HT1080 (cell line): ENCODE data around the gene RCOR1. TPM values are rescaled to one million over a fixed set of nuclear protein-coding genes. Genes with fewer than 3 reads are reported as not detected.
A peak's percentile ranks its signal among the peaks of the same experiment; 100 is the strongest.

Experiments
- DNase-seq: peaks from one replicate; pipeline ENCODE4 v3.0.0-alpha.2; 2015; ENCODE audit warnings: low read depth
- total RNA-seq: library from RNA; depleted of rRNA; stranded (reverse); fragments of >200 nt; shearing (Covaris generic); gene quantifications from 2 replicates; pipeline ENCODE4 v1.2.3, GENCODE V29; 2014

RCOR1 gene
- total RNA-seq, 1 experiment from 2014 or later: 15.1 TPM

GRCh38 chr14:102708494-102708893, 116.0 kb downstream of the RCOR1 start:
- DNase-seq: no peak

- DNase-seq: no peak
These were observed 118.8 kb downstream of the RCOR1 start for GRCh38 chr14:102711207-102711606.

DNA sequence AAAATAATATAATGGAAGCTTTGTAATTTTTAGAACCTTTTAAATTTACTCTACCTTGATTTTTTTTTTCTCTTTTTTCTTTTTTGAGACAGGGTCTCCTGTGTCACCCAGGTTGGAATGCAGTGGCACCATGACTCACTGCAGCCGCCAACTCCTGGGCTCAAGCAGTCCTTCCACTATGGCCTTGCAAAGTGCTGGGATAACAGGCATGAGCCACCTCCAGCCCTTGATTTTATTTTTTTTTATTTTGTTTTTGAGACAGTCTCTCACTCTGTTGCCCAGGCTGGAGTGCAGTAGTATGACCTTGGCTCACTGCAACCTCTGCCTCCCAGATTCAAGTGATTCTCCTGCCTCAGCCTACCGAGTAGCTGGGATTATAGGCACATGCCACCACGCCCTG, 119.5 kb downstream of the RCOR1 start:
- DNase-seq: peak; percentile 35

DNA sequence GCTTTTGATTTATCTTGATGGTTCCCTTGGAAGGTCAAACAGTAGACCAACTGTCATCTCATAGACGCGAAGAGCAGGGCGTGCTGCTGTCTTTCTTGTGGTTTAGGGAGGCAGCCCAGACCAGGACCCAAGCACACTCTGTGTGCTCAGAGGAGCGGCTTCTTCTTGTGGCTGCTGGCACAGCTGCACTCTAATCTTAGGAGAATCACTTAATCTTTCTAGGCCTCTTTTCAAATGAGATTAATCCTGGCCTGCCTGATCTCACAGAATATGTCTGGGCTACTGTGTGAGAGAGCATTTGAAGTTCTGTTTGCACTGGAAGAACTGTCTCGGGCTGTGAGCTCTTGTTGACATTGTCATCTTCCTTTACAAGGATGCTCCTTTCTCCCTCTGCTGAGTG, 124.8 kb downstream of the RCOR1 start:
- DNase-seq: no peak

DNA sequence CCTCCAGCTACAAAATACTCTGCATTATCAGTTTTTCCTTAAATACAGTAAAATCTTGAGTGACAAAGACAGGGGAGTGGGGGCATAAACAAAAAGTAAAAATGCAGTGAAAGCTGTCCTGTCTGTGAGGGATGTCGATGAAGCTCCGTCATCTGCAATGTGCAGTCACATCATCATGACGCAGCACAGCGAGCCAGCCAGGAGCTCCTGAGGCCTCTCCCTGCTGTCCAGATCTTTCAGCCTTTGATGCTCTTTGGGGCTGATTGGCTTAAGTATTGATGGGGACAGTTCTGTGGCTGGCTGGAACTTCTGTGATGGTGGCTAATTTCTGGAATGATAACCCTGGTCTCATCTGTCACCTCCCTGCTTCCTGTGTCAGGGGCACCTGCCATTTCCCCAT, 130.2 kb downstream of the RCOR1 start:
- no peak for DNase-seq

GRCh38 chr14:102723650-102724049, 131.2 kb downstream of the RCOR1 start:
- no peak for DNase-seq

DNA sequence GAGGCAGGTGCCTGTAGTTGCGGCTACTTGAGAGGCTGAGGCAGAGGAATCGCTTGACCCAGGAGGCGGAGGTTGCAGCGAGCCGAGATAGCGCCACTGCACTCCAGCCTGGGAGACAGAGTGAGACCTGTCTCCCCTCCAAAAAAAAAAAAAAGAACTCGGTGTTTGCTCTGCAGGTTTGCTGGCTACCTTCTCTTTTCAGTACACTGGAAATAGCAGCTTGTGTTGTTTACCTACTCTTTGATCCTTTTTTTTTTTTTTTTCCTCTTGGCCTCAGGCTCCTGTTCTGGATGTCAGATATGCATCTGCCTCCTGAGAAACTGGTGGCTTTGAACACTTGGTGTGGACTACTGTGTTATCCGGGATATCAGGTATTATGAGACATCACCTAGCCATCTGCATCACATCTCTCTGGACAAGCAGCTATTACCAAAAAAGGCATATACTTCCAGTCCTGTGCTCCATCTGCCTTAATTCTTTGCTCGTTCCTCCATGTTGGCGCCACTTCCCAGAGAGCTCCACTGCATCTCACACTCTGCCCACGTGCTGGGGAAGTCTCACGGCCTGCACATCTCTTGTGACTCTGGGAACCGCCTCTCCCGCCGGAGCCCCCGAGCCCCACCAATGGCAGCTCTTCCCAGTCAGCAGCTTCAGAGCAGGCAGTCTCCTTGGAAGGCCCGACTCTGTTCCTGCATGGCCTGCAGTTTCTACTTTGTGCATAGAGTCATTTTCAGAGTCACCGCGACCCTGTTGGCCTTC, 133.9 kb downstream of the RCOR1 start:
- DNase-seq: no peak

DNA sequence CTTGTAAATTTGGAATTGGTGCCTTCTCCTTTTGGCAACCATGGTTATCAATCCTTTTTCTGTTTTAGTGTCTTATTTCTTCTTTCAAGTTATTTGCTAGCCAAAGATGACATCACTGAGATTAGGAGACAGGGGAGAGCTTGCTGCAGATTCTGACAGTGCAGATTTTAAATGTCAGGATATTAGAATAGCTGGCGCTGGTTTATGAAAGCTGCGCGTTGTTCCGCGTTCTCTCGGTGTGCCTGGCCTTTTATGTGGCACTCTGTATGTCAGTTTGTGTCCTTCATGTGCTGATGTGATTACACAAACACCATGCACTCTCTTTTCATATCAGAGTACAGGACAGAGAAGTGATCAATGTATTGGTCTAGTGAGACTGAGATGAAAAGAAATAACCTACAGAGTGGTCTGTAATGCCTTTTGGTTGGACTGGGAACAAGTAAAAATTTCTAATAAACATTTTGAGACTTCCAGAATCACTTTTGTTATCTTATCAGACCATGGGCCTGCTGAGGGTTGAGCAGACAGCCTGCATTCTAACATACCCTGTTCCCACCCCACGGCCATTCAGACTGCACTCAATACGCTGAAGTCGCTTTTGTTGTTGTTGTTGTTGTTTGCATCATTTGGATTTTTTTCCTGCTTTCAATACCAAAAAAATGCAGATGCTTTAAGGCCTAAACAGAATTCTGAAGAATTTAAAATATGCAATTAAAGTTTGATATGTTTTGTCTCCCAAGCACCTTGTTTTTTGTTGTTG, 135.1 kb downstream of the RCOR1 start:
- DNase-seq: no peak

DNA sequence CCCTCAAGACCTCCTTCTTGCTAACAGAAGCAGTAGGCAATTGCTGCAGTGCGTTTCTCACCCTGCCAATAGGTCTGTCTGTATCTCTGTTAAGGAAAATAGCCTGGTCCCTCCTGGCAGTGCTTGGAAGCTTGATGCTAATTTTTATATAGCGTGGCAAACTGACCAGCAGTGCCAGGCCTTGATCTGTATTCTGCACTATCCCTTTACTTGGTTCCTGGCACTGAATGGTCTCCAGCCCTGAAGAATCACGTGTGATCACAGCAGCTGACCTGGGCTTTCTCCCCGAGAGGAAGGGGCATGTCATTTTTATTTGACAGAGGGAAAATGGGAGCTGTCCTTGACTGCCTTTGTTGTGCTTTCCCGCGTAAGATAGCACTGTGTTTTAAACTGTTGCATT, 136.1 kb downstream of the RCOR1 start:
- no peak for DNase-seq

GRCh38 chr14:102729268-102729667, 136.8 kb downstream of the RCOR1 start:
- DNase-seq: no peak

DNA sequence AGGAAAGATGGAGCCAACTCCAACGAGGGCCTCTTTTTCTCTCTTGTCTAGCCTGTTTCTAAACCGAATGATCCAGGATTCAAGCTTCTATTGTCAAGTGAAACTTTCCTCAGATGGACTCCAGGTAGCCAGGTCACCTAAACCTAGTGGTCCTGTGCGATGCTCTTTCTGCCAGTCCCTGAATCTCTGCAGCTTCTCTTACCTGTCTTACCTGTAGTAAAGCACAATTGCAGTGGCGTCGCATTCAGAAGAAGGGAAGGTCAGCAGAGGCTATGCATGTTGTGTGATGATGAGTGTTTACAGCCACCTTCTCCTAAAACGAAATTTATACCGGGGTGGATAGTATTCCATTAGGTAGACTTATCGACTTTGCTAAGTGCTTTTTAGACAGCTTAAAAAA, 137.4 kb downstream of the RCOR1 start:
- no peak for DNase-seq

DNA sequence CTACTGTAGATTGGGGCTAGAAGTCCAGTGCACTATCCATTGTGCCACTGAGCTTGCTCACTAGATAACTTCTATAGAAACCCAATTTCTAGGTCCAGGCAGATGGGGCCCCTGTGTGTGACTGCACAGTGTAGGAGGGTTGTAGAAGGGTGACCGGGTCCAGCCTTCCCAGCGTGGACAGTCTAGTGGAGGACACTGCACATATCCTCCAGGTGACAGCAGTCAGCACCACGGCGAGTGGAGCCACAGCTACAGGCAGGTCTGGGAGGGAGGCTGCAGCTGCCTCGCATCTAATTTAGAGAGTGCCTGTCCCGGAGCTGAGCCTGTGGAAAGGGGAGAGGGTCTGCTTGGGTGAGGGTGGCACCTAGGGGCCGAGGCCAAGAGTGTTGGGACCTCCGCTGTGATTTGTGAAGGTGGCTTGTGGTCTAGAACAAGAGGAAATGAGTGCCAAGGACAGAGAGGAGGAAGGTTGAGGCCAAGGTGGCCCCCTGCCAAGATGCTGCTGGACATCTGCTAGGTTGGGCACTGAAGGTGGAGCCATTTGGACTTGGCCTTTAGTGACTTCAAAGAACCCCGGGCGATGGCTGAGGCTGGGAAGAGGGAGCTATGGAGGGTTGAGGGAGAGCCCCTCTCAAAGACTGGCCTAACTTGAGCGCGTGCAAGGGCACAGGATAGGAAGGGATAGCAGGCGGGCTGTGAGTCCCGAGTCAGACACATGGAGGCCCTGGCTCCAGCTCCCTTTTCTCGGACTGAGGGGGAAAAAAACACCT, 138.8 kb downstream of the RCOR1 start:
- DNase-seq: no peak

GRCh38 chr14:102731871-102732800, 139.7 kb downstream of the RCOR1 start:
- DNase-seq: no peak

- DNase-seq: no peak
These were observed 140.5 kb downstream of the RCOR1 start for GRCh38 chr14:102732924-102733323.

DNA sequence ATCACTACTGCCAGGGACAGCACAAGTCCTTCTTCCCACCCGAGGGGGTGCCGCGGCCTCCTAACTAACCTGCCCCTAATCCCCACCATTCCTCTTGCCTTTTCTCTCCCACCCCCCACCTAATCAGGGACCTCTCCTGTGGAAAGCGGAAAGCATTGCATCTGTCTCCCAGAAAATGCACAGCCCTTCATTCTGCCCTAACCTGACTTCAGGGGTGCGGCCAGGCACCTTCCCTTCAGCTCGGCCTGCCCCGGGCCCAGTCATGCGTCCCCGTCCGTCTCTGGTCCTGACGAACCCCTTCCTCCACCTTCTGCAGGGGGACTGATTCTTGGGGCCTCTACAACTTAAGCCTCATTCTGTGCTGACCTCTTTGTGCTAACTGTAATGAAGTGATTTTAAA, 140.9 kb downstream of the RCOR1 start:
- DNase-seq: no peak

- DNase-seq: no peak
These were observed 142.0 kb downstream of the RCOR1 start for GRCh38 chr14:102734436-102734835.

- no peak for DNase-seq
These were observed 144.5 kb downstream of the RCOR1 start for GRCh38 chr14:102736956-102737355.

- no peak for DNase-seq
These were observed 145.2 kb downstream of the RCOR1 start for GRCh38 chr14:102737402-102738372.

DNA sequence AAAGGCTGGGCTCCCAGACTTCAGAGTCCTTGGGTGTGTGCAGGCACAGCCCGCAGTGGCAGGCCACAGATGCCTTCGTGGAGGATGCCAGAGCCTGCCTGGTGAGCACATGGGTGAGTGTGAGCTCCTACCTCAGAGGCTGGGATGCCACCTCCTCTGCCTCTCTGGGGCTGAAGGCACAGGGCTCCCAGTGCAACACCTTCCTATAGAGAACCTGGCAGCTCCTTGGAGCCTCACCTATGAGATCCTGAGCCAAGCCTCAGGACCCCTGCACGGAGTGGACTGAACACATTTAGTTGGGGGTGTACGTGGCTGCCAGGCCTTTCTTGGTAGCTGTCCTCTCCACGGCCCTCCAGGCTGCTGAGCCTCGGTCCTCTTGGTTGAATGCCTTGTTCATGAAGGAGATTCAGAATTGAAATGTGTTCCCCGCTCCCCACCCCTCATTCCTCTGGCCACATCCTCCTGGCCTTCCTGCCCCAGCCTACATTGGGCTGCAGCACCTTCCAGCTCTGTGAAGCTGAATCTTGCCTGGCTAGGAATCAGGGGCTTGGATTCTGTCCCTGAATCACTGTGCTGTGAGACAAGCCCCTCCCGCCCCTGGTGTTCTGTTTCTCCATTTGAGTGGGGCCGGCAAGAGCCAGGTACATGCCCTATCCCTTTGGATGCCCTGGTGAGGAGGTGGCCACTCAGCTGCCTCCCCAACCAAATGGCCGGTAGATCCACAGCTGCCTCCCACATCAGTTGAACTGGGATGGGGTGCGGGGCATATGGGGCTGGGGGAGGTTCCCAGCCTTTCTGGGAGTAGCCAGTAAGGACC, 146.1 kb downstream of the RCOR1 start:
- DNase-seq: no peak
